ENCODE data around the gene RGS12.

GRCh38 chr4:3249711-3250437, 42.9 kb upstream of the RGS12 start:
- no peak for TF ChIP-seq CTCF (IDR thresholded peaks at IDR 0.05; ENCODE audit: control extremely low read depth in 1 of 3, insufficient read depth in 1 of 3, low read depth in 1 of 3, low read length in 3 of 3)
- TF ChIP-seq RFX5 (IDR thresholded peaks at IDR 0.05; ENCODE audit: borderline replicate concordance, low read depth, low read length): no peak
- no peak for TF ChIP-seq JUND (IDR thresholded peaks at IDR 0.05; ENCODE audit: low read length)
- TF ChIP-seq CREB1 (IDR thresholded peaks at IDR 0.05): no peak
- no peak for TF ChIP-seq EGR1 (IDR thresholded peaks at IDR 0.05; ENCODE audit: borderline replicate concordance, low read depth, low read length)
- no peak for TF ChIP-seq KDM1A (IDR thresholded peaks at IDR 0.05; ENCODE audit: borderline replicate concordance, low read length)
- TF ChIP-seq USF2 (IDR thresholded peaks at IDR 0.05; ENCODE audit: low read length): no peak
- no peak for TF ChIP-seq ATF2 (IDR thresholded peaks at IDR 0.05; ENCODE audit: low read length)
- no peak for TF ChIP-seq RAD21 (IDR thresholded peaks at IDR 0.05 in 1 of 2, conservative IDR thresholded peaks at IDR 0.05 in 1 of 2; ENCODE audit: low read depth in 2 of 2, low read length in 2 of 2)
- no peak for TF ChIP-seq SIRT6 (IDR thresholded peaks at IDR 0.05; ENCODE audit: low read length)
- TF ChIP-seq MAFK (IDR thresholded peaks at IDR 0.05; ENCODE audit: low read depth, low read length): no peak
- no peak for TF ChIP-seq EP300 (IDR thresholded peaks at IDR 0.05; ENCODE audit: borderline replicate concordance in 1 of 2, low read depth in 2 of 2, low read length in 2 of 2)

Measured in H1 (cell line).